ENCODE results near the gene CUEDC1. TPM values are rescaled to one million over a fixed set of nuclear protein-coding genes. Genes with fewer than 3 reads are reported as not detected.
"Not testable (repeated sequence)": the region's sequence is repeated elsewhere in the genome, so short reads cannot be mapped to it uniquely, and the experiment has no call there.

CUEDC1 gene
- polyA plus RNA-seq, 3 donors, result 40.4 to 43.4 (median 42.7) TPM

GRCh38 chr17:57849874-57850754 is 105.1 kb downstream of the CUEDC1 start, which contains the start of gene MRPS23:
TSS of gene MRPS23 (minus strand) at chr17:57850044. CDS start at chr17:57850010, 34 bp downstream.
- DNase-seq (ENCODE audit: low read depth in 3 of 3, low spot score in 2 of 3), result peak; percentile 88 to 97 (median 94)

DNA sequence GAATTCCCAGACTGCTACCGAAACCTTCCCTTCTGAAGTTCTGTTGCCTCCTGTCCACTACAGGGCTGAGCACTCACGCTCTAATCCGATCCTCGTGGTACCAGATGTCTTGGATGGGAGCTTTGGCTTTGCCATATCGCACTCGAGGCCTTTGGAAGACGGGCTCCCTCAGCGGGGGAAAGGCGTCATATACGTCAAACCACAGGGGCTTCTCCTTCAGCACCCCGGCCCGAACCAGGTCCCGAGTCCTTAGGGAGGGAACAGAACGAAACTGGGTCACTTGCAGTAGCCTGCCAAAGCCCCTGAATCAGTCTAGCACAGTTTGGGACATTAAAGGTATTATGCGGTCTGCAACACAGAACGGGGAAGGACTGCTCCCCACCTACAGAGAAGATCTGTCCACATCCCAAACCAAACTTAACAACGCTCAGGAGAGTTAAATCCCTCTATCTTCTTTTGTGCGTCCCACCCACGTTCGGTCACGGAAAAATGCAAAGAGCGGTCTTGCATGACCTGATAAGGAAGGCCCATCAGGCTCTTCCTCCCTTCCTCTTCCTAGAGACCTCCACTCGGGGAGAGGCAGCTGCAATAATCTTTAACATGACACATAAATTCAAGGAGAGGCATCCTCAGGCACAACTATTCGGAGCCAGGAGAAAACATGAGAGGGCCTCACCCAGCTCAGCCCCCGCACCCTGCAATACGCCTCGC is 105.9 kb downstream of the CUEDC1 start:
- DNase-seq (ENCODE audit: low read depth in 3 of 3, low spot score in 2 of 3), result no peak

- not testable (repeated sequence) for DNase-seq (ENCODE audit: low read depth in 3 of 3, low spot score in 2 of 3)
Observed at GRCh38 chr17:57846056-57846945, 108.9 kb downstream of the CUEDC1 start.

DNA sequence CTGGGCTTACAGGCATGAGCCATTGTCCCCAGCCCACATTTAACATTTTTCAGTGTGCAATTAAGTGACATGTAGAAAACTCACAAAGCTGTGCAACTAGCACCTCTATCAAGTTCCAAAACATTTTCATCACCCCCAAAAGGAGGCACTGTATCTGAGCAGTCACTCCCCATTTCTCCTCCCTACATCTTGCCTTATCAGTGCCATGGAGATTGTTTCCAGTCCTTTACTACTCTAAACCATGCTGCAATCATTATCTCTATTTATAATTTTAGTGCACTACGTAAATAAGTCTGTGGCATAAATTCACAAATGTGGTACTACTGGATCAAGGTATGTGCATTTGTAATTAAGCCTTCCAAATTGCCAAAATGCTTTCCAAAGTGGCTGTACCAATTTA is 112.9 kb downstream of the CUEDC1 start:
- DNase-seq (ENCODE audit: low read depth in 3 of 3, low spot score in 2 of 3), result no peak

GRCh38 chr17:57839571-57839923 is 115.7 kb downstream of the CUEDC1 start:
- no peak for DNase-seq (ENCODE audit: low read depth in 3 of 3, low spot score in 2 of 3)

GRCh38 chr17:57838857-57839570 is 116.2 kb downstream of the CUEDC1 start:
- no peak for DNase-seq (ENCODE audit: low read depth in 3 of 3, low spot score in 2 of 3)

GRCh38 chr17:57838453-57838852 is 116.8 kb downstream of the CUEDC1 start:
- no peak for DNase-seq (ENCODE audit: low read depth in 3 of 3, low spot score in 2 of 3)

GRCh38 chr17:57835333-57835900 is 119.8 kb downstream of the CUEDC1 start:
- DNase-seq (ENCODE audit: low read depth in 3 of 3, low spot score in 2 of 3), result no peak

- no peak for DNase-seq (ENCODE audit: low read depth in 3 of 3, low spot score in 2 of 3)
Observed at GRCh38 chr17:57834146-57834741, 121.0 kb downstream of the CUEDC1 start.

GRCh38 chr17:57833179-57833939 is 121.9 kb downstream of the CUEDC1 start:
- peak; percentile 65 to 67 (median 67) for DNase-seq (ENCODE audit: low read depth in 3 of 3, low spot score in 2 of 3)

- DNase-seq (ENCODE audit: low read depth in 3 of 3, low spot score in 2 of 3), result no peak
Observed at GRCh38 chr17:57832314-57833178, 122.7 kb downstream of the CUEDC1 start.

GRCh38 chr17:57830880-57831279 is 124.3 kb downstream of the CUEDC1 start:
- no peak for DNase-seq (ENCODE audit: low read depth in 3 of 3, low spot score in 2 of 3)

DNA sequence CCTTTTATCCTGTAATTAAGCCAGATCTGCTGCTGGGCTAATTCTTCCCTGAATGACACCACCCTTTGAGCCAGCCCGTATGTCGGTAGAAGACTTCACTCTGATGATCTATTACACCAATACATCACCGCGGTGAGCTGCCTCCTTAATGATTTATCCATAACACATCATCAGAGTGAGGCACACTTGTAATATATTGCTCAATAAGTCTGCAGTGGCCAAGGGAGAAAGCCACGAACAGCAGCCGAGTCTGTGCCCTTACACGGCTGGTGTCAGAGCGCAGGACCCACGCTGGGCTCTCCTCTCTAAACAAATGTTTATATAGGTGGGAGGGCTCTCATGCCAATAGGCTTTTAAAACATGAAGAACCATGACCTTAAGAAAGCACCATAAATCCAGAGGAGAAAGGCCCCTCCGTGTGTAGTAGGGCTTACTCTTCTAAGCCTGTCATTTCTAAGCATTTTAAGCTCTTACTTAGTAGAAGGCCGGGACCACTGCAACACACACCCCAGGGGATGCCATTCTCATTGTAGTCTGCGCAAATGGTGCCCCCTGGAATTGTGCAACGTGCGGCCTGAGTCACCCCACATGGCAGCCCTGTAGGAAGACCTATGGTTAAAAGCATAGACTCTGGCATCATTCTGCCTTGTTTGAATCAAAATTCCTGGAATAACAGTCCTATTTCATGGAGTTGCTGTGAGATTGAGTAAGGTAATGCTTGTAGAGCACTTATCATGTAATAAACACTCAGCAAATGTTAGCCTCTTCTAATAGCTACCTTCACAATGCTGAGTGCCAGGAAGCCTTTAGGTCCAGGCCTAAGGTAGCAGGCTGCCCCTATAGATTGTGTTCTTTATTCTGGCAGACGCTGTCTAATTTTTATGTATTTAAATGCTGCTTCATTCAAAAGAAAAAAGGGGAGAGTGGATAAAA is 131.5 kb downstream of the CUEDC1 start:
- DNase-seq (ENCODE audit: low read depth in 3 of 3, low spot score in 2 of 3), result no peak

GRCh38 chr17:57819867-57820266 is 135.3 kb downstream of the CUEDC1 start:
- no peak for DNase-seq (ENCODE audit: low read depth in 3 of 3, low spot score in 2 of 3)

DNA sequence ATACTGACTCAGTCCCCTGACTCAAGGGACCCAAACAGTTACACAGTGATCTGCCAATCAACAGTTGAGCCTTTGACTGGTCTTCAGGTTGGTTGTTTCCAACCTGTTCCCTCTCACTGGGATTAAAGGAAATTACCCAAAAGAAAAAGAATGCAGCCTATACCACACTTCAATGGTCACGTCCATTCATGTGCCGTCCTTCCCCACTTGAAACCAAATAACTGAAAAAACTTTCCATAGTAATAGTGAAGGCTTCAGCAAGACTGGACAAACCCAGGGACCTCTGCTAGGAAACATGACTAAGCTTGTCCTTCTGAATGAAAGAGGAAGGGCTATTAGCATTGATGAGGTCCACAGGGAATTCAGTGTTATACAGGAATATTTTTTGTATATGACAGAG is 135.9 kb downstream of the CUEDC1 start:
- DNase-seq (ENCODE audit: low read depth in 3 of 3, low spot score in 2 of 3), result no peak

- no peak for DNase-seq (ENCODE audit: low read depth in 3 of 3, low spot score in 2 of 3)
Observed at GRCh38 chr17:57818066-57818465, 137.1 kb downstream of the CUEDC1 start.

DNA sequence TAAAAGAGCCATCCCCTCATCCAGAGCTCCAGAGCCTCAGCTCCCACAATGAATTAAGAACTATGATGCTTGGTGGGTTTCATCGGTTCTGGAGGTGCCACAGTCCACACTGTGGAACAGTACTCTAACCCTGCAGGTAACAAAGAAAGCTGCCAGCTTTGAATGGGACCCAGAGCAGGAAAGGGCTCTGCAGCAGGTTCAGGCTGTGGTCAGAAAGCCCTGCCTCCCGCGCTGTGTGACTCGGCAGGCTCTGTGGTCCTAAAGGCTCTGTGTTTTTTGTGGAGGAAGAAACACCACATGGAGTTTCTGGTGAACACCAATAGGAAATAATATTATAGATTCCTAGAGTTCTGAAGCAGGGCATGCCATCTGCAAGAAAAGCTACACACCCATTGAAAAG is 137.9 kb downstream of the CUEDC1 start:
- no peak for DNase-seq (ENCODE audit: low read depth in 3 of 3, low spot score in 2 of 3)
